Upper lobe of left lung (tissue), 4 donors: ENCODE results near the gene ZC3H12C.

Experiments used
- POLR2A ChIP-seq, 4 donors: fragments of 450-650 bp; IDR thresholded peaks; one replicate each; pipeline ENCODE4 v1.5.1; 2016 to 2017; ENCODE audit warnings: antibody characterized with exemption in 4 of 4, mild to moderate bottlenecking in 2 of 4
- POLR2AphosphoS5 ChIP-seq, 2 donors: sonication (generic); formaldehyde crosslinking; IDR thresholded peaks; one replicate each; pipeline ENCODE4 v1.5.1; 2017; ENCODE audit warnings: antibody characterized with exemption in 2 of 2
- TF ChIP-seq, protein P1 (sequence below), 6 experiments: fragments of 450-650 bp in 4 of 6; fragments of 200-600 bp in 2 of 6; sonication (generic) in 2 of 6; IDR thresholded peaks; one replicate each; pipeline ENCODE4 v1.5.1; 2016 to 2019; ENCODE audit warnings: antibody characterized with exemption in 6 of 6

DNA sequence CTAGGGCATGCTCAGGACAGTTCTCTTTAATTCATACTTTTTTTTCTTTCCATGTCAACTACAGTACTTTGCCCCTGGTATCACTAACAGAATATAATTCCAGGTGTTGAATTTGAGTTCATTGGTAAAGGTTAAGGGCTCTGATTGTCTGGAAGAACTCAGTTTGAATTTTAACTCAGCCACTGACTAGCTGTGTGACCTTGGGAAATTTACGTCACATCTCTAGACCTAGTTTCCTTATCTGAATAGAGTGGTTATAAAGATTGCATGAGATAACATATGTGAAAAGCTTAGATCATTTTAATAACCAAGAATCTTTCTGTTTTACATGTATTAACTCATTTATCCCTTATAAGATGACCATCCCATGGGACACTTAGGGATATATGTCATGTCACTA, 15.8 kb upstream of the ZC3H12C start:
- TF ChIP-seq POLR2AphosphoS5 (IDR thresholded peaks at IDR 0.05) (no peak), POLR2A (IDR thresholded peaks at IDR 0.05) (no peak)
- TF ChIP-seq, protein P1, sequence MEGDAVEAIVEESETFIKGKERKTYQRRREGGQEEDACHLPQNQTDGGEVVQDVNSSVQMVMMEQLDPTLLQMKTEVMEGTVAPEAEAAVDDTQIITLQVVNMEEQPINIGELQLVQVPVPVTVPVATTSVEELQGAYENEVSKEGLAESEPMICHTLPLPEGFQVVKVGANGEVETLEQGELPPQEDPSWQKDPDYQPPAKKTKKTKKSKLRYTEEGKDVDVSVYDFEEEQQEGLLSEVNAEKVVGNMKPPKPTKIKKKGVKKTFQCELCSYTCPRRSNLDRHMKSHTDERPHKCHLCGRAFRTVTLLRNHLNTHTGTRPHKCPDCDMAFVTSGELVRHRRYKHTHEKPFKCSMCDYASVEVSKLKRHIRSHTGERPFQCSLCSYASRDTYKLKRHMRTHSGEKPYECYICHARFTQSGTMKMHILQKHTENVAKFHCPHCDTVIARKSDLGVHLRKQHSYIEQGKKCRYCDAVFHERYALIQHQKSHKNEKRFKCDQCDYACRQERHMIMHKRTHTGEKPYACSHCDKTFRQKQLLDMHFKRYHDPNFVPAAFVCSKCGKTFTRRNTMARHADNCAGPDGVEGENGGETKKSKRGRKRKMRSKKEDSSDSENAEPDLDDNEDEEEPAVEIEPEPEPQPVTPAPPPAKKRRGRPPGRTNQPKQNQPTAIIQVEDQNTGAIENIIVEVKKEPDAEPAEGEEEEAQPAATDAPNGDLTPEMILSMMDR (IDR thresholded peaks at IDR 0.05): no peak
